ENCODE results near the gene MOSPD2. TPM values are rescaled to one million over a fixed set of nuclear protein-coding genes. Genes with fewer than 3 reads are reported as not detected.

Gene MOSPD2
- polyA plus RNA-seq, 4 donors: 16.4 to 28.5 (median 21.5) TPM

- no peak for DNase-seq (ENCODE audit: low read depth in 4 of 4, low spot score in 3 of 4)
Observed at GRCh38 chrX:14963447-14964236, 90.4 kb downstream of the MOSPD2 start.

GRCh38 chrX:14964500-14964899 lies 91.3 kb downstream of the MOSPD2 start:
- no peak for DNase-seq (ENCODE audit: low read depth in 4 of 4, low spot score in 3 of 4)

Other genes with a start within 250 kb of the MOSPD2 start
- 1 to 10 TPM; 2.9 to 4.0 (median 3.5) TPM for gene FANCB, start 352 bp upstream of the MOSPD2 start, polyA plus RNA-seq (ENCODE audit: insufficient read length in 4 of 4)

All from right renal pelvis (tissue), 4 donors.